HG03460 (cell line): ENCODE data around the gene IL16.
A peak's percentile ranks its signal among the peaks of the same experiment; 100 is the strongest.
"Not testable (repeated sequence)": the region's sequence is repeated elsewhere in the genome, so short reads cannot be mapped to it uniquely, and the experiment has no call there.

ENCODE experiments used
- ATAC-seq: cut with Tn5 transposase; IDR thresholded peaks from one replicate; pipeline ENCODE4 v1.9.1; 2021; ENCODE audit not compliant: unreplicated experiment

The IL16 gene

DNA sequence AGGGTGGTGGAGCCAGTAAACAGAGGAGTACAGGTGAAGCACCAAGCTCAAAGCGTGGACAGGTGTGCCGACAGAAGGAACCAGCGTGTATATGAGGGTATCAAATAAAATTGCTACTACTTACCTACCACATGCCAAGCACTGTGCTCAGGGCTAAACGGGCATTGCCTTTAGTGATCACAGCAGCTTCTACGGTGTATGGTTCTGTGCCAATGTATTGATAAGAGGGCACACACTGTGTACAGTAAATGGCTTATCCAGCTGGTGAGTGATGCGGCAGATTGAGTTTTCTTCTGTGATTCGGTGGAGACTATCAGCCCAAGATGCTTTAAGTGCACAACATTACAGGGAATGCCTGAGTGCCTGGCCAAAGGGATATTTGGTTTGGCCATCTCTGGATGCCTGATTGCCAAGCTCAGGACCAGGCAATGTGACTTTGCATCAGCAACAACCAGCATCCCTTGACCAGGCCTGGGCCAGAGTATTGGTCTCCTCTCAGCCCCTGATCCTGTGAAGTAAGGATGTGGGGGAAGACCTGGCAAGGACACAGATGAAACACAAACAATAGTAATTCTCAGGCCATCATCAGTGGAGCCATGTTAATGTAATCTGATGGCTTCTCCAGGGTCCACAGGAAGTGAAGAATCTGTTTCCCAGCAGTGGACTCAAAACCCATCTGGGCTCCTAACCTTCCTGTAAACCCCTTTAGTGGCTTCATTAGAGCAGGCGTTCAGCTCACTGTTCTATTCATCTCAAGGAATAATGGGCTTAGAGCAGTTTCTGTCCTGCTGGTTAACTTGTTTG is 113.2 kb downstream of the IL16 start:
- ATAC-seq = no peak

DNA sequence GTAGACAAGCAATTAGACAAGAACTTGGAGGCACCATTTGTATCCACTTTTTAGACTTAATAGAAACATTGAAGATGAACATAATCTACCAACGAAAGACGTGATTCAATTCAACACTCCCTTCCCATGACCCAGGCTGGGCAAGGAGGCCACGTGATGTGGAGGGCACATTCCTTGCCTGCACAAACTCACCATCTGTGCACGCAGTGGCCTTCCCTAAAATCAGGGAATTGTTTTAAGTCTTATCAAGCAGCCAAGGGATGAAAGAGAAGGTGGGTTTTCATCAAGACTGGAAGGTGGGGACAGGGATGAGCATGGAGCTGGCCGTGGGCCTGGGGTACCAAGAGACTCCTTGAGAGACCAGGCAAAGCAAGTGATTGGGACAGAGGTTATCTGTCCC is 113.8 kb downstream of the IL16 start:
- no peak for ATAC-seq

- ATAC-seq = no peak
These were observed 115.2 kb downstream of the IL16 start for GRCh38 chr15:81311752-81312464.

DNA sequence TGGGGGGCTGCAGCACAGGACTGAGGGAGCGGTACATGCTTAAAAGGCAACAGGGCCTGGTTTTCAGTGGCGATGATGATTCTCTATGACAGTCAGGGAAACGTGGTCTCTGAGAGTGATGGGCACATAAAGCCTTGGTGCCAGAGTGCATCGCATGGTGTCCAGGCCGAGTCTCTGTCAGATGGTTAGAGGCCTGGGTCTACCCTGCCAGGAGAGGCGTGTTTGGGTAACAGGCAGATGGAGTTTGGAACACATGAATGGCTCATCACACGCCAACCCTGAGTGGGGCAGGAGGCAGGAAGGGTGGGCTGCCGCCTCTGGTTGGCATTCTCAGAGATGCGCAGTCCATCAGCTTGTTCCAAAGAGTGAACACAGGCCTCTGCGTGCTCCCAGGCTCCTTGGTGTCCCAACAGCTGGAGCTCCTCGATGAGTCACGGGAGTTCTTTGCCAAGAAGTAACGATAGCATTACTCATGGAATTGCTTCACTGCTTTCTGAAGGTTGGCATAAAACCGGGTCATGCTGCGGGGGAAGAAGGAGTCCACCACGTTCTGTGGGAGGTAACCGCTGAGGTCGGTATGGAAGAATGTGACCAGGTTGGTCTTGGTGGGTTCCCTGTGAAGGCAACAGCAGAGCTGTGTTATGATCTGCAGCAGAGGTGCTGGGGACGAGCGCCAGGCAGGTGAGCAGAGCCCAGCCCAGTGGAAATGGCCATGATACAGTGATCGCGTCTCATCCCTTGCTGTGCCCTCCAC is 116.3 kb downstream of the IL16 start:
- ATAC-seq = no peak

DNA sequence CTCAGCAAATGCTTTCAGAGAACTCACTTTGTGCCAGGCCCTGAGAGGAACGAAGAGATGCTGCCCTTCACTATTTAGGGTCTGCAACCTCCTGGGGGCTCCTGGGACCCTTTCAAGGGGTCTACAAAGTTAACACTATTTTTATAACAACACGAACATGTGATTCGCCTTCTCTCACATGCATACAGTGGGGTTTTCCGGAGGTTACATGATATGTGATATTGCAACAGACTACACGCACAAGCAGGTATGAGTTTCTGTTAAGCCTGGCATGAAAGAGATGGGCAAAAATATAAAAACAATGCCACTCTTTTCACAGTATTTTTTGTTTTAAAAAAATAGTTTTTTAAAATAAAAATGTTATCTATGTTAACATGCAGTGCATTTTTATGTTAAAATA is 117.0 kb downstream of the IL16 start:
- ATAC-seq = no peak

DNA sequence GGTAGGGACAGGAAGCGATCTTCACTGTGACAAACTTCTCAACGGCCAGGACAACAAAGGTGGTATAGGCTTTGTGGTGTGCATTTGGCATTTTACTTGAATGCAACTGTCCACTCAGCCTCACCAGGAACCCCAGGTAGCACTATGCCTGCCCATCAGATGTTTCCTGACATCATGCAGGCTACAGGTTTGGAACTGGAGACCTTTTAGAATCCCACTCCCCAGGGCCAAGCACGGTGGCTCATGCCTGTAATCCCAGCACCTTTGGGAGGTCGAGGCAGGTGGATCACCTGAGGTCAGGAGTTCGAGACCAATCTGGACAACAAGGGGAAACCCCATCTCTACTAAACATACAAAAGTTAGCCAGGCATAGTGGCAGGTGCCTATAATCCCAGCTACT is 117.7 kb downstream of the IL16 start:
- no peak for ATAC-seq

GRCh38 chr15:81315452-81316175 is 118.9 kb downstream of the IL16 start:
- ATAC-seq = no peak

- ATAC-seq = no peak
These were observed 119.6 kb downstream of the IL16 start for GRCh38 chr15:81316267-81316666.

DNA sequence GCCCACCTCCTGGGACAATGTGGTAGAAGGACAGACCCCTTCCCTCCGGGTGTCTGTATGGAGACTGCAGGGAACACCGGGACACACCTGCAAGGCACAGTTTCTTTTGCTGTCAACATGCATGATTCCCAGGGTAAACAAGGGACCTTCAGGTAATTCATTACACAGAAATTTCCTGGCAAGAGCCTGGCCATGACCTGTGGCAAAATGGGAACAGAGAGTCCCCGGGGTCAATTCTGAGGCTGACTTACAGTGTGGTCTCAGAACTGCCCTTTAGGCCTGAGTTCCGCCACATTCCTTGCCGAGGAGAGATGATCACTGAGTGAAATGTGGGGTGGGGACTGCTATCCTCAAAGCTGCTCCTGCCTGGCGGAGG is 121.0 kb downstream of the IL16 start:
- no peak for ATAC-seq

DNA sequence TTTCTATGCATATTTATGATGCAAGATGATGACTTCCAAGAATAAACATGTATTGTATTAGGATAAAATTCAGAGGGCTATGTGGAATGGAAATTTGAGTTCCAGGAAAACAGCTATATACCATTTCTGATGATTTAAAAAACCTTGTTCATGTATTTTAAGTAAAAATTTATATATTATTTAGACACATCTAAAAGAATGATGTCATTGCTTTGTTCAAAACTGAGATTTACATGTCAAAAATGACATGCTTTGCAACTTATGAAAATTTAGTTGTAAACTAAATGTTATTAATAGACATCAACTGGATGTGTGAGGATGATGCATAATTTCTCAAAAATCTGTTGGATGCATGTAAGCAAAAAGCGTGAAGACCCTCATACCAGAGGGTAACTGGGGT is 125.0 kb downstream of the IL16 start:
- no peak for ATAC-seq

DNA sequence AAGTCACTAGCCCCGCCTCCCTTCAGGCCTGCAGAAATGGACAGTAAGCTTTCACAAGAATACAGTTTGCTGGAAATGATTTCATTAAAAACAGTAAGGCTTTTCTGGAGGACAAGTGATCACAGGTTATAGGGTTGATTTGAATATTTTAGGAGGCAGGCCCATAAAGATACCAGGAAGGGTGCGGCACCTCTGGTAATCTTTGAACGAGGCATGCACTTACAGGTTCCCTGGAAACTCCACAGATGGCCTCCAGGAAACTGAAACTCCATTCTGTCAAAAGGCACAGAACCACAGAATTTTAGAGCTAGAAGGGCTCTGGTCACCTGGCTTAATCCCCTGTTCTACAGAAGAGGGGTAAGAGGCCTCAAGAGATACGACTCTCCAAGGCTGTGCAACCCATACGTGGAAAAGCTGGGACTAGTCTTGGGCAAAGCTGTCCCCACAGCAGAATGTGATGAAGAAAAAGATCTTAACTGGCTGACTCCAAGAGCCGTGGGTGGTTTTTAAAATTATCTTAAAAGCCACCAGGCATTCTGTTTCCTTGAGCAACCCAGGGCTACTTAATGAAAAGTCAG is 126.1 kb downstream of the IL16 start:
- ATAC-seq = no peak

DNA sequence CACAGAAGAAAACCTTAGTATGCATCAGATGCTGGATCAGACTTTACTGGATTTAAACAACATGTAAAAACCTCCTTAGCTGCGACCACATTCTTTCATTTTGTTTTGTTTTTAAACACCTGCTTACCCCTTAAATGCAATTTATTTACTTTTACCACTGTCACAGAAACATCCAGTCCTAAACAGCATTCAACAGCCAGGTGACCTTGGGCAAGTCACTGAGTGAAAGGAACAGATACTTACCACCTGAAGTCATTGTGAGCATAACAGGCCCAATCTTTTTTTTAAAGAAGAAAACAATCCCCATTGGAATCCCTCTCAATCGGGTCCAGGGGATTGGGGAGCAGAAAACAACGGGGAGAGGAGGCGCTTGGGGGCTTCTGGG is 126.9 kb downstream of the IL16 start:
- ATAC-seq = peak; percentile 9

GRCh38 chr15:81323944-81324881 is 127.5 kb downstream of the IL16 start, which contains the start of gene STARD5:
Gene STARD5, minus strand, starts transcription at chr15:81324141. Its CDS starts 42 bp downstream, at chr15:81324099.
- ATAC-seq = peak; percentile 99

GRCh38 chr15:81326466-81327212 is 130.0 kb downstream of the IL16 start:
- ATAC-seq = no peak

DNA sequence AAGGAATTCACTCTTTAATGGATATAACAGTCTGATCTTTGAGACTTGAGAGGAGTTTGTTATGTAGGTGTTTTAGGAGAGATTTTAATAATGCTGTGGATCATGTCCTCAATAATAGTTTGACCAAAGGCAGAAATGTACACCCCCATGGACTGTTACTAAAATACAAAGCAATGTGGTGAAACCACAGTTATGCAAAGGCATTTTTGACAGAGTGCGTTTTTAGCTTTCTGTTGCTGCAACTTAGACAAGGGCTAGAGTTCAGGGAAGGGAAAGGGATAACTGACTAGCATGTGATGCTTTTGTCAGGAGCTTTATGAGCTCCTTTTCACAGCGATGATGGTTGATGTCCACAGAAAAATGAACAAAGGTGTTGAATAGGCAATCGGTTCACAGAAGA is 130.8 kb downstream of the IL16 start:
- no peak for ATAC-seq

DNA sequence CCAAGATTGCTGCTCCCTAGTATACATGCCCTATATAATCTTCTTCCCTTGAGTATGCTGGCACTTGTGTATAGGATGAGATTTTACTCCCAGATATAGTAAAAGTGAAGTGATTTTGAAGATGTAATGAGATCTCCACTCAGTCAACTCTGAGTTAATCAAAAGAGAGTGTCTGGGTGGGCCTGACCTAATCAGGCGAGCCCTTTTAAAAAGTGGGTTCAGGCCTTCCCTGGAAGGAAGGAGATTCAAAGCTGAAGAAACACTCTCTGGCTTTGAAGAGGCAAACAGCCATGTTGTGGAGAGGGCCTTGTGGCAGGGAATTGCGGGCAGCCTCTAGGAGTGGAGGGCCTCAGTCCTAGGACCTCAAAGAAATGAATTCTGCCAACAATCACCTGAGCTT is 132.8 kb downstream of the IL16 start:
- no peak for ATAC-seq

DNA sequence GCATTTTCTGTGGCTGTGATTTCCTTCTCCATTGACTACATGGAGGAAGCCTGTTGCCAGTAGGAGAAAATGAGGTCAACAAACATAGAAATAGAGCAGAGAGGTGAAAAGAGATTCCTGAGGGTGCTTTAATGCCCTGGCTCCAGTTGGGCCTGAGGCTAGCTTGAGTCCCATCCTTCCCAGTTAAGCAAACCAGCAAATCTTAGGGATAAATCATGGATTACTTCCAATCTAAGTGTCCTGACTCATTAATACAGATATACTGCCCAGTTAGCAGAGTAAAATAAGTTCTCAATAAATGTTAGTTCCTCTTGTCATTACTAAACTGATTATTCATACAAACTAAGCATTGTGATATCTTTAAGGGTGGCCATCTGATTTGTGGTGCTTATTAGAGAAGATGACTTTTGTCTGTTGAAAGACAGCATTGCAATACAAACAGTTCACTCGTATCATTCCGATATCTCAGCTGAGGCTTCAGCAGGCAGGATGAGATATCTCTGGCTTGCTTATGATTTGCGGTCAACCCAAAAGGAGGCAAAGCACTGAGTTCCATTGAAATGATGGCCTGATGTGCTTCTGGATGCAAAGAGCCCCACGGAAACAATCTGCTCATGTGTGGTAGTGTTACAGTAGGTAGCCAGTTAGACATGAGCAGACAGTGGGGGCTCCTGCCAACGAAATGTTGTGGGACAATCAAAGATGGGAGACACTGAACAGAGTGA is 133.8 kb downstream of the IL16 start:
- ATAC-seq = no peak

GRCh38 chr15:81331141-81331540 is 134.5 kb downstream of the IL16 start:
- not testable (repeated sequence) for ATAC-seq
